Measurements from ENCODE around the gene ENDOU.

DNA sequence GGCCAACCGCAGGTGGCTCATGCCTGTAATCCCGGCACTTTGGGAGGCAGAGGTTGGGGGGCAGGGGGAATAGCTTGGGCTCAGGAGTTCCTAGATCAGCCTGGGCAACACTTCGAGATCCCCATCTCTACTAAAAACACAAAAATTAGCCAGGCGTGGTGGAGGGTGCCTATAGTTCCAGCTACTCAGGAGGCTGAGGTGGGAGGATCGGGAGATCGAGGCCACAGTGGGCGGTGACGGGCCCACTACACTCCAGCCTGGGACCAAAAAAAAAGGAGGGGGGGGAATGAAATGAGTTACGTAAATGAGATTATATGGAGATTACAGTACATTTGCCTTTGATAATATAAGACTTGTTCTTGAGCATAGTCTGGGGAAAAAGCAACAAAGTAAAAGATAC lies 20.6 kb downstream of the ENDOU start:
- TF ChIP-seq POLR2AphosphoS5 (IDR thresholded peaks at IDR 0.05) = no peak
- TF ChIP-seq, protein P1, sequence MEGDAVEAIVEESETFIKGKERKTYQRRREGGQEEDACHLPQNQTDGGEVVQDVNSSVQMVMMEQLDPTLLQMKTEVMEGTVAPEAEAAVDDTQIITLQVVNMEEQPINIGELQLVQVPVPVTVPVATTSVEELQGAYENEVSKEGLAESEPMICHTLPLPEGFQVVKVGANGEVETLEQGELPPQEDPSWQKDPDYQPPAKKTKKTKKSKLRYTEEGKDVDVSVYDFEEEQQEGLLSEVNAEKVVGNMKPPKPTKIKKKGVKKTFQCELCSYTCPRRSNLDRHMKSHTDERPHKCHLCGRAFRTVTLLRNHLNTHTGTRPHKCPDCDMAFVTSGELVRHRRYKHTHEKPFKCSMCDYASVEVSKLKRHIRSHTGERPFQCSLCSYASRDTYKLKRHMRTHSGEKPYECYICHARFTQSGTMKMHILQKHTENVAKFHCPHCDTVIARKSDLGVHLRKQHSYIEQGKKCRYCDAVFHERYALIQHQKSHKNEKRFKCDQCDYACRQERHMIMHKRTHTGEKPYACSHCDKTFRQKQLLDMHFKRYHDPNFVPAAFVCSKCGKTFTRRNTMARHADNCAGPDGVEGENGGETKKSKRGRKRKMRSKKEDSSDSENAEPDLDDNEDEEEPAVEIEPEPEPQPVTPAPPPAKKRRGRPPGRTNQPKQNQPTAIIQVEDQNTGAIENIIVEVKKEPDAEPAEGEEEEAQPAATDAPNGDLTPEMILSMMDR (IDR thresholded peaks at IDR 0.05) = no peak
